Germinal center (tissue), 1 donor: Measurements from ENCODE around the gene CLDND2.
A peak's percentile ranks its signal among the peaks of the same experiment; 100 is the strongest.

Experiments
- DNase-seq: peaks from one replicate; pipeline ENCODE4 v3.0.0; 2012; ENCODE audit warnings: mixed read lengths, low spot score

CLDND2 gene

DNA sequence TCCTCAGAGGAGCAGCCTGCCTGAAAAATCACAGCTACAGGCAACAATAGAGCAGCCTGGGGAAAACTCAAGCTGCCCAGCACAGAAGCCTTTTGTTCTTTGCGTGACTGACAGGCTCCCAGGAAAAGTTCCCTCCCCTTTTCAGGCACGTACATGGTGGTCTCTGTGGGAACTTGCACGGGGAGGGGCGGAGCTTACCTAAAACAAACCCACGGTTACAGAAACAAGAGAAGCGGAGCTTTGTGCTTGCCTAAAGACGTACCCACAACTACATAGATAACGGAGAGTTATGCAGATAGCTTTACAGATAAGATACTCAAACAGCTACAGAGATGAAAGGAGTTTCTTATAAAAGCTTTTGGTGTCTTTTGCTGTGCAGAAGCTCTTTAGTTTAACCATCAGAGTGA lies 14.1 kb downstream of the CLDND2 start:
- no peak for DNase-seq

DNA sequence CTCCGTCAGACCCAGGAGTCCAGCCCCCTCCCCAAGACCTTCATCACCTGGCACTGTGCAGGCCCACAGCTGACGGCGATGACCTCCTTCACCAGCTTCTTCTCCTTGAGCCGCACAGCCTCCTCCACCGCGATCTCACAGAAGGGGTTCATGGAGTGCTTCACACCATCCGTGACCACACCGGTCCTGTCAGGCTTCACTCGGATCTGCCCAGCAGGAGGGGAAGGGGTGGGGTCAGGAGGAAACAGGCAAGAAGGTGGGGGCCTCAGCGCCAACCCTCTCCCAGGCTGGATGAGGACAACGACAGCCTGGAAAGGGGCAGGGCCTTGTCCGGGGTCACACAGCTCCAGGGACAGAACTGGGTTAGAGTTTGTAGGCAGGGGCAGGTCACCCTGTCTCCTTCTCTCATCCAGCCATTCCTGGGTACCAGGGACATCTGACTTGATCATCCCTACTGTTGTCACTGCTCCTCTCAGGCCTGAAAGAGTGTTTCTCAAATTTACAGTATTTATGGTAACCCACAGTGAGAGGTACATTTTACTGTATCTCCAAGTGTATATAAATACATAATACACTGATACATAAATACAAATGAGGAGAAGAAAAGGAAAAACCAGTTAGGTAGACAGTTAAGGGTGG lies 14.6 kb downstream of the CLDND2 start:
- no peak for DNase-seq

DNA sequence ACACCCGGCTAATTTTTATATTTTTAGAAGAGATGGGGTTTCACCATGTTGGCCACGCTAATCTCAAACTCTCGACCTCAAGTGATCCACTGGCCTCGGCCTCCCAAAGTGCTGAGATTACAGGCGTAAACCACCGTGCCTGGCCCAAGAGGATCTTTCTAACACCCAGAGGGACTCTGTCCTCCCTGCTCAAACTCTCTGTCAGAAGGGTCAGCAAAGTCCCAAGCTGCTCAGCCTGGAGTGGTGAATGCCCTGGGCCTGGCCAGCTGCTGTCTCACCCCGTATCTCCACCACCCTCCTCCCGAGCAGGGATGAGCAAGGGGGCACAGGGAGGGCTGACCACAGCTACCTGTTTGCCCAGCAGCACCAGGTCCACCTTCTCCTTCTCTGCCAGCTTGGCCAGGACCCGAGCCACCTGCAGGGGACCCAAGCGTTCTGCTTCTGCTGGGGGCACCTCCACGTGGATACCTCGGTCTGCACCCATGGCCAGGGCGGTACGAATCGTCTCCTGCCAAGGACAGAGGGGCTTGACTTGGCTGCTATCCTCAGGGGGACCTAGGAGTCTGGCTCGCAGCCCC lies 15.9 kb downstream of the CLDND2 start:
- DNase-seq, result no peak

DNA sequence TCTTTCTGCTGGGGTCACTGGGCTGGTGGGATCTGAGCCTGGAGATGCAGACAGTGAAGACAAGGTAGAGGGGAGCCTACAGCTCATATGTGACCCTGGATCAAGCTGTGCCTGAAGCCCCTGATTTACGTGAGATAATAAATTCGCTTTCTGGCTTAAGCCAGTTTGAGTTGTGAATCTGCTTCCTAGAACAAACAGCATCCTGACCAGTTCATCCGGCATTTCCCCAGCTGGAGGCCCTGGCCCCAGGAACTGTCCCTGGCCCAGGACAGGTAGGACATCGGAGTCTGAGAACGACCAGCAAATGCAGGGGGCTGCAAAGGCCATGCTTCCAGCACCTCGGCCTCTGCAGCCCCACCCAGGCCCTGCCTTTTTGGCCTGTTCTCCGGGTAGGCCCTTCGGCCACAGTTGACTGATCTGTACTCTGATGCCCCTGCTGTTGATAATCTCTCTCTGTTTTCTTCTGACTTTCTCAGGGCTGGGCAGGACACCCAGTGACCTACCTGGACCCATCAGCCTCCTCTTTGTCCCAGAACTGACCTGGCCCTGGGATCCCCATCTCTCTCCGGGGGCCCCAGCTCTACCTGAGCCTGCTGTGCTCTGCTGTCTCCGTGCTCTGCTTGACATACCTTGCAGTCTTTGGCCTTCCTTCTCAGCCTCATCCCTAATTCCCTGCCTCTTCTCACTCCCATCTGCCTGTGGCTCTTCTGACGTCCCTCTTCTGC lies 17.4 kb downstream of the CLDND2 start:
- DNase-seq, result no peak

DNA sequence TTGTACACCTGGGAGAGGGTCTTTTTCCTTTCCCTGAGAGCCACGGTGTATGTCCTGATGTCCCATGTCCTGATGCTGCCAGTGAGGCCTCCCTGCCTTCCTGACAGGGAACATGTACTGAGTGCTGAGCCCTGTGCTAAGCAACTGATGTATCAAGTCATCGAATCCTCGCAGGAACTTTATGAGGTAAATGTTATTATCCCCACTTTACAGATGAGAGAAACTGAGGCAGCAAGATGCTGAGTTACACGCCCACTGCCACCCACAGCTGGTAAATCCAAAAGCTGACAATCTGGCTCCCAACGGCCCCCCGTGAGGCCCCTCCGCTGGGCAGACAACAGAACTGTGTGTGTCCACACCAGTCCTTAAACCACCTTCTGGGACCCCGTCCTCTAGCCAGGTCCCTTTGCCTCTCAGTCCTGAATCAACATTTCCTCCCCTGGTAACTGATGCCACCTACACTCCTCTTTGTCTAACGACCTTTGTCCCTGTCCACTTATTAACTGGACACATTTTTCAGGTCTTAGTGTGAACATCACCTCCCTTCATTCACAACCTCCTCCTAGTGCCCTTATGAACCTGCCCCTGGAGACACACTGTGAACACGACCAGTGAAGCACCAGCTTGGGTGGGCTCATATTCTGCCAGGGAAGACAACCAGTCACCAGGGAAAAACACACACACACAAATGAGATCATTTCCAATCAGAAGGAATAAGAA lies 21.4 kb downstream of the CLDND2 start:
- DNase-seq, result no peak

DNA sequence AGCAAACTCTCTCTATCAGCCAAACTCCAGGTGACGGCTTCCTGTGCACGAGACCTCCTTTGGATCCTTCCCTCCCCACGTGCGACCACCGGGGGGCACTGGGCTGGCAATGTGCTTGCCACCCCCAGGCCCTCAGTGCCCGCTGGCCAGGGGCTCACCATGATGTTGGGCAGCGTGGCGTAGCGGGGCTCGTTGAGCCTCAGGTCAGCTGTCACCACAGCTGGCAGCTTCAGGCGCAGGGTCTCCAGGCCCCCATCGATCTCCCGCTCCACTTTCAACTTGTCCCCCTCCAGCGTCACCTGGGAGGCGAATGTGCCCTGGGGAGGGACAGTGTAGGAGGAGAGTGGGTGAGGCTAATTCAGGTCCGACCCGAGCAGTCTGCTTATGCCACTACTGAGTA lies 22.1 kb downstream of the CLDND2 start:
- DNase-seq, result no peak

DNA sequence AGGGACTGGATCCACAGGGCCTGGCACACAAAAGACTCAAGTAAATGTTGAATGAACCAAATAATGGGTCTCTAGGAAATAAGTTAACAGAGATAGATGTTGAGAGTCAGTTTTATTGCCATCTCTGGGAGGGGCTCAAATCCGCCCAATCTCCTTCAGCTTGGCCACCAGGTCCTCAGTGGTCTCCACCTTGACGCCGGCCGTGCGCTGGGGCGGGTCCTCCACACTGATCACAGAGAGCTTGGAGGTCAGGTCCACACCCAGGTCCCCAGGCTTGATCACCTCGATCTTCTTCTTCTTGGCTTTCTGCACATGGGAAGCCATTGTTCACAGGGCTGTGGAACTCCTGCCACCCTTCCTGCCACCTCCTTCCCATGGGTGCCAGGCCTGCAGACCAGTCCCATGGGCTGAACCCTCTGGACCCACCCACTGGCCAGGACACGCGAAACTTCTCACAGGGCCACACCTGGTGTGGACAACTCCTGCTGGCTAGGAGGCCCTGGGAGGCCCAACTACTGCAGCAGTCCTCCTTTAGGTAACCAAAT lies 23.7 kb downstream of the CLDND2 start:
- DNase-seq, result no peak

DNA sequence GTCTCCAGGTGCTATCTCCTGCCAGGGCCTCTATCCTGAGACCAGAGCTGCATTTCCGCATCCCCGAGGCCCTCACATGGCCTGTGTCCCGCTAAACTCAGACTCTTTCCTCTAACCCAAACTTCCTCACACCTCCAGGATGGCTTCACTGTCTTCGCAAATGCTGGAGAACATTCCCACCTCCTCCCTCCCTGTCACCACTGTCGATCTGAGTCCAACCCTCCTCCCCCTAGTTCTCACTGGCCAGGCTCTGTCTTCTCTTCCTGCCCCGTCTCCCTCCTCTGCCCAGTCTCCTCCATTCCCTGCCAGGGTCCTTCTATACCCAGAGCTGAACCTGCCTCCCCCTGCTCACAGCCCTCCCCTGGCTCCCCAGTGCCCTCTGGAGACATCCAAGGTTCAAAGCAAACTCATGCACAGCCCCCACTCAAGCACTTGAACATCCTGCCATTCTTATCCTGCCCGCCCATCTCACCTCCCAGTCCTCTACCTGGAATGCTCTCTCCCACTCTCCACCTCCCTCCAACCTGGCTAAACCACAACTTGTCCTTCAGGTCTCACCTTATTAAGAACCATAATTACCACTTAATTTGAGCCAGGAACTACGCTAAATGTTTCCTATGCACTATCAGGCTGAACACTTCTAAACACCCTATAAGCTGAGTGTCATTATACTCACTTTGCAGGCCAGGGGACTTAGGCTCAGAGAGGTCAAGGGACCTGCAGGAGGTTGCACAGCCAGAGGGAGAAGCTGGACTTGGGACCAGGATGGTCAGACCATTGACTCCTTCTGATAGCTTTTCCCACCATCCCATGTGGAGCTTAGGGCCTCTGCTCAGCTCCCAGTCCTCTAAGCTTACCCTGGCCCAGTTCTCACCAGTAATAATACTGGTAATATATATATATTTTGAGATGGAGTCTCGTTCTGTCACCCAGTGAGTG lies 25.9 kb downstream of the CLDND2 start:
- DNase-seq, result no peak

DNA sequence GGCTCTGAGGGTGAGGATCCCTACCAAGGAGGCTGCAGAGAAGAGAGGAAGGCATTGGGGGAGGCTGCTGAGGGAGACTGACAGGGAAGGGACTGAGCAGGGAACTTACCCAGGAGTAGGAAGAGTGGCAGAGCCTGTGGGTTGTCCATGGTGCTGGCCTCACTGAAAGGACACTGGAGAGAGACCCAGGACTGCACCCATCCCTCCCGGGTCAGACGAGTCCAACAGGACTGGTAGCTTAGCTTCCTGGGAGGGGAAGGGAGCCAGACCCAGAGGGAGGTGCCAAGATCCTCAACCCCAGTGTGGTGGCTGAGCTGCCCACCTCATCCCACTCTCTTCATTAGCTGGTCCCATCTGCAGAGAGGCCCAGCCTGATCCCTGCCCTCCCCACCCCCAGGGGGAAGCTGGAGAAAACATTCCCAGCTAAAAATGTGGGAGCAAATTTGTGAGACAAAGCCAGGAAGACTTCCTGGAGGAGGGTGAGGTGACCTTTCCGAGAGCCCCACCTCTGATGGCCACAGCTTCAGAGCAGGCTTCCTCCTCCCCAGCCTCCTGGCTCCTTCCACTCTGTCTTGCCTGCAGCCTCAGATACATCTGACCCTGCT lies 26.7 kb downstream of the CLDND2 start, which contains the start of gene VSIG10L:
Gene VSIG10L, minus strand, starts transcription at position 164 of the 605 bp plus-strand sequence. Its CDS starts 15 bp downstream, at position 149.
- no peak for DNase-seq

DNA sequence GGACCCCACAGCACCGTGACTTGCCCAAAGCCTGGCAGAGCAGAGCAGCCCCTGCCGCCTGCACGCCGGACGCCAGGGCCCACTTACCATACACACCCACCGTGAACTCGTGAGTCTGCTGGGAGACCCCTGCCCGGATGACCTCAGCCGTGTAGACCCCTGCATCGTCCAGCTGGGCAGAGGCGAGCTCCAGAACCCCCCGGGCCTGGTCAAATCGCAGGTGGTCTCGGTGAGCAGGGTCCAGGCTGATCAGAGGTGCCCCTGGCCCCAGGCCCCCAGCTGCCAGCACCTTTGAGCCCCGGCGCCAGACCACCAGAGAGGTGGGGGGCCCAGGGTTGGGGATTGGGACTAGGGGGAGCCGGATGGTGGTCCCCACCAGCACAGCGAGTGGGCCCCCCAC lies 27.7 kb downstream of the CLDND2 start:
- no peak for DNase-seq

DNA sequence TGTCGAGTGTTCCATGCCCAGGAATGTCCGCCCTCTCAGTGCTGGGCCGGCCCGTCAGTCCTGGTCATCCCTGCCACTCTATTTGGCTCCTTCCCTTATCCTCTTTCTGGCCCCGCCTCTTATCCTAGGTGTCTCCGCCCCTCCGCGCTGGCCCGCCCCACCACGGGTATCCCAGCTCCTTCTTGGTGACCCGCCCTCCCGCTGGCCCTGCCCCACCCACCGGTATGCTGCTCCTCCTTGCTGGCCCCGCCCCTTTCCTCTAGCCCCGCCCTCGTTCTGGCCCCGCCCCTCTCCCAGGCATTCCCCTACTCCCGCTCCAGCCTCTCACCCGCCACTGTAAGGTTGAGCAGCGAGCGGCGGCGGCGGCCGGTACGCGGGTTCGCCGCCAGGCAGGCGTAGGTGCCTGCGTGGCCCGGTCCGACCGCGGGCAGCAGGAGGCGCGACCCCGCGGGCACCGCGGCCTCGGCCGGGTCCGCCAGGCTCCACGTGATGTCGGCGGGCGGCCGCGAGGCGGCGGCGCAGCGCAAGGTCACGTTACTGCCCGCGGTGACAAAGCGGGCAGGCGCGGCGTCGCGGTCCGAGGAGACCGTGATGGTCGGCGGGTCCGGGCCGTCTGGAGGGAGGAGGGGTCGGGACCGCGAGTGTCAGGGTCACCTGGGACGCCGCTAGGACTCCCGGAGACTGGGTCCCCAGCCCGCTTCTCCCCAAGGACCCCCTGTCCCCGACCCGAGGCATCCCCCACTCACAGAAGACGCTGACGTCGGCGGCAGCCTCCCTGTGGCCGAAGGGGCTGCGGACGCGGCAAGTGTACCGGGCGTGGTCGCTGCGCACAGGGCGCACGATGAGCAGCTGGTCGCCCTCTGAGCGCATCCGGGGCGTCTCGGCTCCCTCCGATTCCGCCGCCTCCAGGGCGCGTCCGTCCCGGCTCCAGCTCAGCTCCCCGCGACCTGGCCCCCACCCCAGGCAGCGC lies 28.8 kb downstream of the CLDND2 start:
- peak; percentile 95 for DNase-seq

DNA sequence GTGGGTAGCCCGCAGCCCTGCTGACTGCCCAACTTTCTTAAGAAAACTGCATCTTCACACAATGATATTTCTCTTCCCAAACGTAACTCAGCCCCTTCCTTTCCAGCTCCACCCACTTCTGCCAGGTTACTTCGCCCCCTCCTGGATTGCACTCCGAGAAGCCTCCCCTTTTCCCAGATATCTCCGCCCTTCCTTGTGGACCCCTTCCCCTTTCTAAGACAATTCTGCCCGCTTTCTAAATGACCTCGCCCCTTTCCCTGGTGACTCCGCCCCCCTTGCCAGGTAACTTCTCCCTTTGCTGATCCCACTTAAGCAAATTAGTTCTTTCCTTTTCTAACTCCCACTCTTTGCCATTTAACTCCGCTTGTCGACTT lies 29.5 kb downstream of the CLDND2 start:
- no peak for DNase-seq

DNA sequence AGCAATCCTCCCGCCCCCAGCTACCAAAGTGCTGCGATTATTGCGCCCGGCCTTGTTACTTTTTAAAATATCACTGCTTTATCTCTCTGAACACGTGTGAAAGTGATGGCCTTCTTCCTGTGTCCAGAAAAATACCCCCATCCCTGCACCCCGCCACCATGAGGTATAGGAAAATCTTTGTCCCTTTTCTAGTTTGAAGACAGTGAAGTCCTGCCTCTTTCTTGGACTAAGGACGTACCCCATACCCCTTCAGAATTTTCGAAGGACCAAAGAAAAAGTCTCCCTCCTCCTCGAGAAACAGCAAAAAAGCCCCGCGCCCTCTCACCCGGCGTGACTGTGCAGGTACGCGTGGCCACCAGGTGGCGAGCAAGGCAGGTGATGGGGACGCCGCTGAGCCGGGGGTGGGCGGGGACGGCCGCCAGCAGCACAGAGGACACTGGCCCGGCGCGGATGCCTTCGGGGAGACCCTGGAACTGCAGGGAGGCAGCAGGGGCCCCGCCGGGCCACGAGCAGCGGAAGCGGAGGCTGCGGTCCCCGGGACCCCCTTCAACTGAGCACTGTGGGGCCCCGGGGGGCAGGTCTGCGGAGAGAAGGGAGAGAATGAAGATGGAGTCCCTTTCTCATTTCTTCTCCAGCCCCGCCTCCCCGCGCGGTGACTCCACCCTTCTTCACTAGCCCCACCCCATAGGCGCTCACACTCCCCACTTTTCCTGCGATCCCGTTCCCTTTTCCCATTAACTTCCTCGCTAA lies 30.1 kb downstream of the CLDND2 start:
- DNase-seq, result peak; percentile 90

DNA sequence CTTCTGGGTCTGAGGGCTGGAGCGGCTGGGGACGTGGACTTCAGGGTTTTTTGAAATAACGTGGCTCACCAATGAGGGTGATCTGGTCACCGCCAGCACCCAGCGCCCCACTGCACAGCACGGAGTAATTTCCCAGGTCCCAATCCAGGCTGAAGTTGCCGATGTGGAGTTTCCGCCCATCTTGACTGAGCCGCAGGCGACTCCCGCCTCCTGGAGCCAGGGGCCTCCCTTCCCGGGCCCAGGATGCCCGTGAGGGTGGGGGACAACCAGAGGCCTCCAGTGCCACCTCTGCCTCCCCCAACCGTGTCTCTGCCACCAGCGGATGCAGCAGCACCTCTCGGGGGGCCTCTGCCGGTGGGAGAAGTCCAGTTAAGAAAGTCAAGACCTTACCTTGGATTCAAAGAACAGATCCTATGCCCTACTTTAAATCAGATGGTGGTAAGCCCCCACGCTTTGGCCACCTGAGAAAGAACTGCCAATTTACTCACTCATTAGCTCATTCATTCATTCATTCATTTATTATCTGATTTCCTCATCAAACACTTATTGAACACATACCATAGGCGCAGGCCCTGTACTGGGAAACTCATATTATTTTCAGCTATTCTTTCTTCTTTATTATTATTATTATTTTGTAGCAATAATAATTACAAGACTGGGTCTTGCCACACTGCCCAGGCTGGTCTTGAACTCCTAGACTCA lies 30.8 kb downstream of the CLDND2 start:
- no peak for DNase-seq

DNA sequence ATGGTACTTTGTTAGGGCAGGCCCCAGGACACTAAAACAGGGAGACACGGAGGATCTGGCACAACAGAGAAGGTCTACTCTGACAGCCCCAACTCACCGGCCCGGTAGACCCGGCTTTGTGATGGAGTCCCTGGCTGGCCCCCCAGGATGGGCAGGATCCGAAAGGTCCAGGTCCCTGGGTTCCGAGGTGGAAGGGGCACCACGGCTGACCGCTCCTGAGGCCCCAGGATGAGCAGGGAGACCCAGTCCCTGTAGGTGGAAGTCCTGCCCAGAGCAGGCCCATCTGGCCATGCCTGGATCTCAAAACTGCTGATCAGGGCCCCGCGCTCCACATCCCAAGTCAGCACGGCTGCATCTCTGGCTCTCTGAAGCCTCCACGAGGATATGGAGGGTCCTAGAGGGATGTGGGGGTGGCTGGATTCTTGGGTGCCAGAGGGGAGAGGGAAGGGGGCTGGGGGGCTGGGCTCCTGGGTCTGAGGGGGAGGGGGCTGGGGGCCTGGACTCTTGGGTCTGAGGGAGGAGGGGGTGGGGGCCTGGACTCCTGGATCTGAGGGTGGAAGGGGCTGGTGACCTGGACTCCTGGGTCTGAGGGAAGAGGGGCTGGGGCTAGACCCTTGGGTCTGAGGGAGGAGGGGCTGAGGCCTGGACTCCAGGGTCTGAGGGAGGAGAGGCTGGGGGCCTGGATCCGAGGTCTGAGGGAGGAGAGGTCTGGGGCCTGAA lies 31.5 kb downstream of the CLDND2 start:
- no peak for DNase-seq

DNA sequence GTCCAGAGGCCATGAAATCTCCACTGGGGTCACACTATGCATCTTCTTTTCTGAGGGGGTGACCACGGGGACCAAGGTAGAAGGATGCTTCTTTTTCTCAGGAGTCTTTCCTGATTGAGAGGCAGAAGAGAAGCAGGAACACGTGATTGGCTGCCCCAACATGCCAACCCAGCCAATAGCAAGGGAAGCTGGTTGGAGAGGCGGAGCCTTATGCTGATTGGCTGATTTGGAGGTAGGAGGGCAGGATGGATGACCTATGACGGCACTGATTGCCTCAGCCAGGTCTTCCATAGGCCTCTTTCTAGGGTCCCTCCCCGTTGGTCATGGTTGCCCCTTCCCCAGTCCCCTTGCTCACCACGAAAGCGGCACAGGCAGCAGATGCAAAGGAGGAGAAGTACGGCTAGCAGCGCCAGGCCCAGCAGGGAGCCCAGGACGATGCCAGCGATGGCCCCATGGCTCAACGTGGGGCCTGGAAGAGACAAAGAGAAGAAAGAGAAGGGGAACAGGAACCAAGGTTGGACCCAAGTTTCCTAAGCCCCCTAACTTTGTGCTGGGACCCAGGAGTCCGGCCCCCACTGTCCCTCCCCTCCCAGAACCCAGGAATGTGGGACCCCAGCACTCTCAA lies 34.9 kb downstream of the CLDND2 start:
- no peak for DNase-seq

DNA sequence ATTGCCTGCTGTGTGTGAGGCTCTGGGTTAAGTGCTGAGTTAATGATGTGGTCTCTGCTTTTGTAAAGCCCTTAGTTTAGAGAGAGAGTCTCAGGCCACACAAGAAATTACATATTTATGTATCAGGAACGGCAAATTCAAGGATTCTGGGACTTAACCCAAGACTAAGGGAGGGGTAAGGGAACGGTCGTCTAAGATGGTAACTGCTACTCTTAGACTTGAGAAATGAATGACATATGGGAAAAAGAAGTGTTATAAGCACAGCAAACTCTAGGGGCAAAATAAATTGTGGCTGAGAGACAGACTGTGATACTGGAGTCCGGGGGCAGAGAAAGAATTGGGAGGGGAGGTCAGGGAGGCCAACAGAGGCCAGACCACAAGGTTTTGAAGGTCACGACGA lies 37.1 kb downstream of the CLDND2 start:
- DNase-seq, result no peak
